ENCODE results near the gene NCF4.

NCF4 gene

DNA sequence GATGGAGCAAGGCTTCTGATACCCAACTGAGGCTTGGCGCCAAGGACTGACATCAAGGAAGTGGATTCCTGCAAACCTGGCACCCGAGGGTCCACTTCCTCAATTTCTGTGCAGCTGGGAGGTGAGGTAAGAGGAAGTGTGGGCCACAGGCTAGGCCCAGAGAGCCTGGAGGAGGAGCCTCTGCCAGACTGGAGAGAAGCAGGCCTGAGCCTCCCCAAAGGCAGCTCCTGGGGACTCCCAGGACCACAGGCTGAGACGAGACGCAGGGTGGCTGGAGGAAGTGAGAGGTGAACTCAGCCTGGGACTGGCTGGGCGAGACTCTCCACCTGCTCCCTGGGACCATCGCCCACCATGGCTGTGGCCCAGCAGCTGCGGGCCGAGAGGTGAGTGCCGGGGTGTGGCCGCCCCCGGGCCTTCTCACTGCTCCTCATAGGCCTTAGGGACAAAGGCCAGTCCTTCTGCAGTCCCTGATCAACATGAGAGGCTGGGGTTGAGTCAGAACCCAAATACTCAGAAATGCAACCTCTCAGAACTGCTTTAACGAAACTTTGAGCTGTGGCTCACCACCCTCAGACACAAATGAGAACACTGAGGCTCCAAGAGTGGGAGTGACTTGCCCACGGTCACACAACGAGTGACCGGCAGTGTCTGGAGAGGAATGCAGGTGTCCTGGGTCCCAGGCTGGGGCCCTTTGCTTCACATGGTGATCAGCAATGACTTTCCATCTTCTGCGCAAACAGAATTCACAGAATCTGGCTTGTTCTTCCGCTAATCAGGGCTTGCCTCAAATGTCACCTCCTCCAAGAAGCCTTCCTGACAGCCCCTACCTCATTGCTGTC lies at the start of gene NCF4:
NCF4 (plus strand) TSS at position 186 of the 839 bp plus-strand sequence; CDS start at position 352, 166 bp downstream.
- no peak for DNase-seq

- DNase-seq = no peak
Measured at GRCh38 chr22:36811094-36811800, 49.6 kb upstream of the NCF4 start.

GRCh38 chr22:36814801-36815200 lies 46.0 kb upstream of the NCF4 start:
- no peak for DNase-seq

DNA sequence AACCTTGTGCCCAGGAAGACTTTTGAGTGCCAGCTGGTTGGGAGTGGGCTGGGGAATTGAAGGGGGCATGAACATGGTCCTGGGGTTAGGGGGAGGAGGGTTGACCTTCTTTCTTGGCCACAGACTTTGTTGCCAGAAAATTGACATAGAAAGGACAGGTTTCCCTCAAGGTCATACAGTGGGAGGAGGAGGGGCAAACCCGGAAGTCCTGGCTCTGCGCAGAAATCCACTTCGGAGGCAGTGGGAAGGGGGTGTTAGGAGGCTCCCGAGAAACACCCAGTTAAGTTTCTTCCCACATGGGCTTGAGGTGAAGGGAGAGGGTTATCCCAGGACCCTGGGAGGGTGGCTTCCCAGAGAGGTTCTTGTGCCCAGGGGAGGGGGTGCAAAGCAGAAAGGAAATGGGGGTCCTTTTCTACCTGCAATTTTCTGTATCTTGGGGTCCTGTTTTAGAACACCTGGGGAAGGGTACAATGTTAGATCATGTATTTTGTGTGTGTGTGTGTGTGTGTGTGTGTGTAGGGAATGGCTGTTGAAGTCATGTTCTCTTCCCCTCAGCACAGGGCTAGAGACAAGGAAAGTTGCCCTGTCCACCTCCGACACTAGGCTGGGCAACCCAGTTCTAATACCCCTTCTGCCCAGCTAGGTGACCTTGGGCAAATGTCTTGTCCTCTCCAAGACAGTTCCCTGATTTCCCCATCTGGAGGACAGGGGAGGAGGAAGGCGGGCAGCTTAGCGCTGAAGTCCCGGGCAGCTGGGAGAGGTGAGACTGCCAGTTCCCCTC lies 45.1 kb upstream of the NCF4 start:
- DNase-seq = no peak

DNA sequence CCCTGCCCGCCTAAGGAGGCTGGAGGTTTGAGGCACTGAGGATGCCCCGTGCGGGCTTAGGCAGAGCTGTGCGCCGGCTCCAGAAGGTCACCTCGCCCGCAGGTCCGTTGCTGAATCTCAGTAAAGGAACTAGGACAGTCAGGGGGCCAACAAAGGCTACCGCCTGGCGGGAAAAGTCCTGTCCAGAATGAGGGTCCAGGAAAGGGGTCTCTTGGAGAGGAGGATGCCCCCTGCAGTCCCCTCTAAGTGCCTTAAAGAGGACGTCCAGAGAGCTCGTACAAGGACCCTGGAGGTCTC lies 44.5 kb upstream of the NCF4 start:
- no peak for DNase-seq

GRCh38 chr22:36816636-36817524 lies 43.9 kb upstream of the NCF4 start, which contains the start of gene PVALB:
TSS of gene PVALB (minus strand) at chr22:36817035. CDS start at chr22:36817005, 30 bp downstream.
- no peak for DNase-seq

DNA sequence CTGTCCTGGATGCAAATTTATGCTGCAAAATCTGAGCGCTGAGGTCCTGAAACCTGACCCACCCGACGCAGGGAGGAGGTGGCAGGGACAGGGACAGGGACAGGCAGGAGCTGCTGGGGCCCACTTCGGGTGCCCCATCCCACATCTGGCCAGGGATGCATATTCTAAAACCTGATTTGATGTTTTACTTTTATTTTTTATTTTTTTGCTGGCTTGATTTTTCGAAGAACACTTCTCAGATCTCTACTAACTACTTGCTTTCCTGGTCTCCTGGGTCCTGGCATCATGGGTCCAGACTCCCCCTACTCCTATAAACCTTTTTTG lies 43.3 kb upstream of the NCF4 start:
- no peak for DNase-seq

DNA sequence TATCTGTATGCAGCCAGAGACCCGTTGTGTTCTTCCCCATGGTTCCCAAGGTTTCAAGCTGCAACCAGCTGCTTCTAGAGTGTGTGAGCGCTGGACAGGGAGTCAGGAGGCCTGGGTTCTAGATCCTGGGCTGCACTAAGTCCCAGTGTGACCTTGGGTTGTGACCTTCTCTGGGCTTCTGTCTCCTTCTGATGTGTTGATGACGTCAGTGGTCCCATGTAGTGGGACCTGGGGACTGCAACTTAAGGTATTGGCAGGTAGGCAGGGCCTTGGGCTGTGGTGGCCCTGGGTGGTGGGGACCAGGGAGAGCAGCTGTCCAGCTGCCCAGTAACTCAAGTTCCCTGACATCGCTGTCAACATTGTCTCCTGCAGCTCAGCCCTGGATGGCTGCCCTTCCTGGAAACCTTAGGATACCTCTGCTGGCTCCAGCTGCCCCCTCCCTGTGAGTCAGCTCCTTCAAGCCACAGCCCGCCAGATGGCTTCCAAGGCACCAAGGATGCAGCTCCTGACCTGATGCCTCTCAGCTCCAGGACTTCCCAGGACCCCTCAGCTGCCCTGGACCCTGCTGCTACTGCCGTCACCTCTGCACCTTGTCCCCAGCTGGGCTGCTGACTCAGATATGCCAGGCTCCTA lies 42.7 kb upstream of the NCF4 start:
- DNase-seq = no peak

DNA sequence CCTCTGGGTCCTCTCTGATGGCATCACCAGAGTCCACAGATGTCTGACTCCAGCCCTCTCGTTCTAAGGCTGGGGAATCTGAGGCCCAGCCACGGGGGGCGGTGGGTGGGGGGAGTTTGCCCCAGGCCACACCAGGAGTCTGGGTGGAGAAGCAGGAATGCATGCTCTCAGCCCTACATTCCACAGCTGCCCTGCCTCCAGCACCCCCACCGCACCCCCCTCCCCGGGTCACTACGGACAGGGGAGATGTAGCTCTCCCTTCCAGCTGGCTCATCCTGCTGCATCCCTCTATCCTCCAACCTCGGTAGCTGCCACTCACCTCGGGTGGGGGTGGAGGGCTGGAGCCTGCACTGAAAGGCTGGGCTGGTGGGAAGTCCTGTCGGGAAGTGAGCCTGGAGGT lies 41.7 kb upstream of the NCF4 start:
- no peak for DNase-seq

- DNase-seq = no peak
Measured at GRCh38 chr22:36822581-36822980, 38.2 kb upstream of the NCF4 start.

DNA sequence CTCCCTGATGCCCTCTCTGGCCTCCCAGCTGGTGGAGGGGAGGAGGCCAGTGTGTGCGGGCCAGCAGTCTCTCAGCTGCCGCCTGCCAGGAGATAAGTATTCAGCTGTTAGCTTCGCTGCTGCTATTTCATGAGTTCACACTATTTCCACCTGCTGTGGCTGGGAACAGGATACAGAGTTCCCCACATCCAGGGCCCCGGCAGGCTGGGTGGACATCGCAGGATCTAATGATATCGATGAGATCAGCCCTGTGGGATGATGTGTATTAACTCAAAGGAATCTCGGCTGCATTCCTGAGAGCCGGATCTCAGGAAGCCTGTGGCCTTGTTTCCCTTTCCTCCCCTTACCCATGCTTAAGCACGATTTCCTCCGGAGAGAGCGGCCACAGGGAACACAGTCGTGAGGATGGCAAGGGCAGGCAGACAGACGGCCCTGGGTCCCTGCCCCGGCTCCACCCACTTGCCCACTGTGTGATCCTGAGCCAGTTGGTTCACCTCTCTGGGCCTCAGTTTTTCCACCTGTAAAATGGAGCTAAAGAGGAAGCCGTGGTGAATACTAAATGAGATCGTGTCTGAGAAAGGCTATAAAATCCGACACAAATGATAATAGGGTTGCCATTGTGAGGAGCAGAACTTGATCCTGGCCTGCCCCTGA lies 37.5 kb upstream of the NCF4 start:
- no peak for DNase-seq

DNA sequence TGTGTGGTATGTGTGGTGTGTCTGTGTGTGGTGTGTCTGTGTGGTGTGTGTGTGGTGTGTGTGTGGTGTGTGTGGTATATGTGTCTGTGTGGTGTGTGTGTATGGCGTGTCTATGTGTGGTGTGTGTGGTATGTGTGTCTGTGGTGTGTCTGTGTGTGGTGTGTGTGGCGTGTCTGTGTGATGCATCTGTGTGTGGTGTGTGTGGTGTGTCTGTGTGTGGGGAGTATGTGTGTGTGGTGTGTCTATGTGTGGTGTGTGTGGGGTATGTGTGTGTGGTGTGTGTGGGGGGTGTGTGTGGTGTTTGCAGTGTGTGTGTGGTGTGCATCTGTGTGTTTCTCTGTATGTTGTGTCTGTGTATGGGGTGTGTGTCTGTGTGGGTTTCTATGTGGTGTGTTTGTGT lies 36.2 kb upstream of the NCF4 start:
- DNase-seq = no peak

- no peak for DNase-seq
Measured at GRCh38 chr22:36826262-36826661, 34.5 kb upstream of the NCF4 start.

DNA sequence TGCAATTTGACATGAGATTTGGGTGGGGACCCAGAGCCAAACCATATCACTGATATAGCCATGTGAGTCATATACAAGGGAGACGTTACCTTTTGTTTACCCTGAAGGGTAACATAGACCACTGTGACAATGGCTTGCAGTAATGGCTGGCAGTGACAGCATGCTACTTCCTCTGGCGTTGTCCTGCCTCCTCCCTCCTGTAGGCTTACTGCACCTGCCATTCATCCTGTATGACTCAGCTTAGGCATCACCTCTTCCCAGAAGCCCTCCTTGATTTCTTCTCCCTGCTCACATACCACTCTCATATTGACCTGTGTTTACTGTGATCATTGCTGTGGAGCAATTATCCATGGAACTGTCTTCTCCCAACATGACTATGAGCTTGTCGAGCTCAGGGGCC lies 32.0 kb upstream of the NCF4 start:
- DNase-seq = no peak

DNA sequence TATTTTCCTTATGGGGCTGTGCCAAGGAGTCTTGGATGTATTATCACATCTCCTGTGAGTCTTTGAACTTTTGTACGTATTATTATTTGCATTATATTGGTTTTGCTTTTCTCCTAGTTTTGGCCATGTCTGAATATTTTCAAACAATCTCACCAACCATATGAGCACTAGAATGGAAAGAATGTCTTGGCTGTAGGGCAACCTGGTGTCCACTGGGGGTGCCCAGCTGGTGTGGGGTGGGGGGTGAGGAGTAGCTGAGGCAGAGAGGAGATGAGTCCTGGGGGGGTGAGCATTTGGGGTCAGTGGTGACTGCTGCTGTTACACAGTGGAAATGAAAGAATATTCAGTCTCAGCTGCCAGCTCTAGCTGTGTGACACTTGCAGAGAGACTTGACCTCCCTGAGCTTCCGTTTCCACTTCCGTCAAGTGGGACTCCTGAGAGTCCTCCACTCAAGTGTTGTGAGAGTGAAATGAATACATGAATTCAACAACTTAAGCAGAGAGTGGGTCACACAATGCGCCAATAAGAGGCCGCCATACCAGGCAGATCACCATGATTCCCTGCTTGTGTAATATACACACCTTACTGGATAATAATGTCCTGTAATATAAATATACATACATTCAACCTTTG lies 31.3 kb upstream of the NCF4 start:
- DNase-seq = no peak

DNA sequence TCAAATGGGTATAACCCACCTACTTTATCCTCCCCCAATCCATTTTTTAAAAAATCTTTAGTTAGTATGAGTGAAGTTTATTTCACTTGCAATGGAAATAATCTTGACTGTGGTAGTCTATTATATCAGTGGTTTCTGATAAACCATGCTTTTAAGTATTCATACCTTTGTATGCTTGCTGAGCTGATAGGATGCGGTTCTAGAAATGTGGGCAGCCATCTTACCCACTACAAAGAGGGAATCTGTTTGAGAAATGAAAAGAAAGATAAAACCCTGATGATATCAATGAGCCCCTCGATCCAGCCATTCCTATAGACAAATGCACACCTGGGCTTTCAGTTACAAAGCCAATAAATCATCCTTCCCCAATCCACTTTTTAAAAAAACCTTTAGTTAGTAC lies 30.2 kb upstream of the NCF4 start:
- no peak for DNase-seq

- DNase-seq = no peak
Measured at GRCh38 chr22:36831206-36831605, 29.6 kb upstream of the NCF4 start.

GRCh38 chr22:36831717-36832116 lies 29.1 kb upstream of the NCF4 start:
- no peak for DNase-seq

DNA sequence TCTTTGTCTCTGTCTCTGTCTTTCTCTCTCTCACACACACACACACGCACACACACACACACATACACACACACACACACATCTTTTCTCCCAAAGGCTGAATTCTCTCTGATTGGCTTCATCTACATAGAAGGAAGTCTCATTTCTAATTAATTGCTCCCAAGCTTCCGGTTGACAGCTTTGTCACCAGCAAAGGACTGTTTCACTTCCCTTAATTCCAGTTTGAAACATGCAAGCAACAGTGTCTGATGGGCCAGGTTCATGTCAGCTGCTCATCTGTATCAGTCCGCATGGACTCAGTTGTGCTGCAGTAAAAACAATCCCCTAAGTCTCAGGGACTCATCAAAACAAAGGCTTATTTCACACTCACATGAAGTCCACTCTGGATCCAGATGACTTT lies 27.7 kb upstream of the NCF4 start:
- DNase-seq = no peak

DNA sequence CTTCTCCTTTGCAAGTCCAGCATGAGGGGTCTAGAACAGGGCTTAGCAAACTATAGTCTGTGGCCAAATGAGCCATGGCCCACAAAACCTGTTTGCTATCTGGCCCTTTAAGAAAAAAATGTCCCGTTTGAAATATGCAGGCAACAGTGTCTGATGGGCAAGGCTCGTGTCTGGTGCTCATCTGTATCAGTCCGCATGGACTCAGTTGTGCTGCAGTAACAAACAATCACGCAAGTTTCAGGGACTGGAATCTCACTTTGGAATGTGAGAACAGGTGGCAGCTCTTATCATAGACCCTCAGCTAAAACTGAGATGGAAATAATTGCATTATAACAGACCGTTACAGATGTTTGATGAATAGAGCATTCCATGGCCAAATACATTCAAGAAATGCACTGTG lies 24.9 kb upstream of the NCF4 start:
- DNase-seq = no peak

Data from SHP77 treated with DMSO at 0.1 percent for 48 hours (cell line).